ENCODE data around the gene BTF3L4. TPM values are rescaled to one million over a fixed set of nuclear protein-coding genes. Genes with fewer than 3 reads are reported as not detected.

BTF3L4 gene
- total RNA-seq, 3 donors from 2014 or later = 47.5 to 66.2 (median 59.0) TPM

- Histone ChIP-seq H3K27me3 (no peaks in the 10 kb centered on the region), H3K9me3 (no peaks in the 10 kb centered on the region), H3K4me3 (no peak overlapping the region), H3K36me3 (no peaks in the 10 kb centered on the region), H3K27ac (no peak overlapping the region), H3K4me1 (no peaks in the 10 kb centered on the region)
- TF ChIP-seq CTCF (IDR thresholded peaks at IDR 0.05) (no peak), POLR2AphosphoS5 (IDR thresholded peaks at IDR 0.05) (no peak)
- DNase-seq (ENCODE audit: low spot score in 2 of 2) = no peak
- intact Hi-C loops (cut with DNase I; ENCODE audit: low total_unique reads) = no loop called here
Observed at GRCh38 chr1:52119301-52120079, 63.4 kb downstream of the BTF3L4 start.

GRCh38 chr1:52122384-52122783 is 66.3 kb downstream of the BTF3L4 start:
- Histone ChIP-seq H3K27me3 (no peaks in the 10 kb centered on the region), H3K4me1 (no peaks in the 10 kb centered on the region), H3K4me3 (no peak overlapping the region), H3K27ac (no peak overlapping the region), H3K36me3 (no peaks in the 10 kb centered on the region), H3K9me3 (no peaks in the 10 kb centered on the region)
- no peak for TF ChIP-seq CTCF (IDR thresholded peaks at IDR 0.05)
- TF ChIP-seq POLR2A (IDR thresholded peaks at IDR 0.05) = no peak
- TF ChIP-seq POLR2AphosphoS5 (IDR thresholded peaks at IDR 0.05) = no peak
- no peak for DNase-seq (ENCODE audit: low spot score in 2 of 2)
- intact Hi-C loops (cut with DNase I; ENCODE audit: low total_unique reads) = no loop called here

DNA sequence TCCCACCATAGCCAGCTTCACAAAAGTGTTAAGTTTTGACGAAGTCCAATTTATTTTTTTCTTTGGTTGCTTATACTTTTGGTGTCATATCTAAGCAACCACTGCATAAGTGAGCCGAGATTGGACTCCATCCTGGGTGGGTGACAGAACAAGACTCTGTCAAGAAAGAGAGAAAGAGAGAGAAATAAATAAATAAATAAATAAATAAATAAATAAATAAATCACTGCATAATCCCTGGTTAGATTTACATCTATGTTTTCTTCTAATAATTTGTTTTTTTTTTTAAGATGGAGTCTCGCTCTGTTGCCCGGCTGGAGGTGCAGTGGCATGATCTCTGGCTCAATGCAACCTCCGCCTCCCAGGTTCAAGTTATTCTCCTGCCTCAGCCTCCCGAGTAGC is 67.5 kb downstream of the BTF3L4 start:
- no peaks in the 10 kb centered on the region for H3K9me3 ChIP-seq
- H3K4me1 ChIP-seq = no peaks in the 10 kb centered on the region
- no peak for TF ChIP-seq CTCF (IDR thresholded peaks at IDR 0.05)
- intact Hi-C loops (cut with DNase I; ENCODE audit: low total_unique reads) = no loop called here
- DNase-seq (ENCODE audit: low spot score in 2 of 2) = no peak
- no peaks in the 10 kb centered on the region for H3K27me3 ChIP-seq
- H3K36me3 ChIP-seq = no peaks in the 10 kb centered on the region
- H3K27ac ChIP-seq = no peak overlapping the region
- H3K4me3 ChIP-seq = no peak overlapping the region

DNA sequence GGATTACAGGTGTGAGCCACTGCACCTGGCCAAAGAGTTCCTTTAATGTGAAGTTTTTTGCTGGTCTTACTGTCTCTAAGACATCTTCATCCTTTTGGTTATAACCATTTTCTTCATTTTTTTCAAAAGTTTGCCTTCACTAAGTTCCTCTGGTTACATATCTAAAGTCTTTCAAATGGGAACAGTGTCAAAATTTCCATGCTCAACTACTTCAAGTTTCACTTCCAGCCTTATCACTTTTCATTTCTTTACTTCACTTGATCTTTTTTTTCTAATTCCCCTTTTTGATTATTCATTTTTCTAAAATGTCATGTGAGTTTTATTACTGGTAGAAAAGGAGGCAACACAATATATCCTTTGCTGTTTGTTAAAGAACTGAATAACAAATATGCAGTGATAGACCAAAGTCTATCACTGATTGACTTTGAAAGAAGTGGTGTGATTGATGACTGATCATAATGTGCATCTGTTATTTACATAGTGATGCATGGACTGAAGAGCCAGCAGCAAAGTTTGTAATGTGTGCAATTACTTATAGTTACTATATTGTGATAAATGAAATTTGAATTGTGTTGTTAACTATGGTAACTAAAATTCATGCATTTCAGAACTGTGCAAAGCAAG is 69.8 kb downstream of the BTF3L4 start:
- Histone ChIP-seq H3K4me3 (no peak overlapping the region), H3K4me1 (no peaks in the 10 kb centered on the region), H3K27me3 (no peaks in the 10 kb centered on the region), H3K27ac (no peak overlapping the region), H3K36me3 (no peaks in the 10 kb centered on the region), H3K9me3 (no peaks in the 10 kb centered on the region)
- TF ChIP-seq POLR2A (IDR thresholded peaks at IDR 0.05) (no peak), CTCF (IDR thresholded peaks at IDR 0.05) (no peak), POLR2AphosphoS5 (IDR thresholded peaks at IDR 0.05) (no peak)
- intact Hi-C loops (cut with DNase I; ENCODE audit: low total_unique reads) = no loop called here
- DNase-seq (ENCODE audit: low spot score in 2 of 2) = no peak

All from breast epithelium (tissue), 4 donors.